Esophagus muscularis mucosa (tissue), 3 donors: ENCODE data around the gene CRY2.
A peak's percentile ranks its signal among the peaks of the same experiment; 100 is the strongest.

Experiments
- CTCF ChIP-seq, 3 experiments: fragments of 200-600 bp in 2 of 3; fragments of 450-650 bp in 1 of 3; sonication (generic) in 2 of 3; IDR thresholded peaks; one replicate each; pipeline ENCODE4 v1.5.1; 2017 to 2019; ENCODE audit warnings: antibody characterized with exemption in 3 of 3, mild to moderate bottlenecking in 2 of 3, moderate library complexity in 1 of 3
- POLR2A ChIP-seq: fragments of 450-650 bp; IDR thresholded peaks from one replicate; pipeline ENCODE4 v1.6.1; 2017; ENCODE audit warnings: antibody characterized with exemption, moderate library complexity, mild to moderate bottlenecking, low read depth
- POLR2AphosphoS5 ChIP-seq, 2 donors: sonication (generic); formaldehyde crosslinking; IDR thresholded peaks; one replicate each; pipeline ENCODE4 v1.6.1; 2017; ENCODE audit warnings: antibody characterized with exemption in 2 of 2

GRCh38 chr11:45847911-45848316 is 639 bp downstream of the CRY2 start:
- TF ChIP-seq CTCF (IDR thresholded peaks at IDR 0.05) (peak in 2 of 3 experiments; percentile 6 to 22), POLR2A (no peak), POLR2AphosphoS5 (IDR thresholded peaks at IDR 0.05) (peak in 1 of 2 donors; percentile 55)
